Transverse colon (tissue), 4 donors: ENCODE measurements around the gene AGTRAP.

Source experiments
- CTCF ChIP-seq, 5 experiments: fragments of 200-600 bp in 3 of 5; fragments of 450-650 bp in 2 of 5; sonication (generic) in 3 of 5; IDR thresholded peaks; 1 replicate in 2 of 5; 2 replicates in 3 of 5; pipeline ENCODE4 v1.5.1; 2016 to 2017; ENCODE audit warnings: antibody characterized with exemption in 5 of 5, inconsistent platforms in 3 of 5, mild to moderate bottlenecking in 2 of 5, moderate library complexity in 1 of 5
- EP300 ChIP-seq: sonication (generic); formaldehyde crosslinking; IDR thresholded peaks from one replicate; pipeline ENCODE4 v1.6.1; 2017; ENCODE audit warnings: antibody characterized with exemption, low read depth
- POLR2A ChIP-seq: fragments of 450-650 bp; IDR thresholded peaks from one replicate; pipeline ENCODE4 v1.6.1; 2016; ENCODE audit warnings: antibody characterized with exemption, mild to moderate bottlenecking, moderate library complexity
- POLR2AphosphoS5 ChIP-seq, 3 donors: sonication (generic); formaldehyde crosslinking; IDR thresholded peaks; one replicate each; pipeline ENCODE4 v1.6.1; 2016; ENCODE audit warnings: antibody characterized with exemption in 3 of 3

- no peak for TF ChIP-seq POLR2A
- no peak for TF ChIP-seq CTCF (IDR thresholded peaks at IDR 0.05)
- TF ChIP-seq POLR2AphosphoS5 (IDR thresholded peaks at IDR 0.05): no peak
- TF ChIP-seq EP300: no peak
These were observed 43.1 kb downstream of the AGTRAP start for GRCh38 chr1:11778844-11779623.
